Measurements from ENCODE around the gene HNRNPF.
A peak's percentile ranks its signal among the peaks of the same experiment; 100 is the strongest.

HNRNPF gene

GRCh38 chr10:43409385-43410109, 561 bp upstream of the HNRNPF start:
- DNase-seq (ENCODE audit: low spot score), result peak; percentile 41
- no peak for TF ChIP-seq CTCF (IDR thresholded peaks at IDR 0.05; ENCODE audit: borderline replicate concordance, control extremely low read depth, extremely low read depth, insufficient read depth, missing control alignments)
- in situ Hi-C loops (cut with MboI; ENCODE audit: low sequenced_read_pairs, unreplicated experiment), result no loop called here

GRCh38 chr10:43408331-43408709, 666 bp downstream of the HNRNPF start:
- in situ Hi-C loops (cut with MboI; ENCODE audit: low sequenced_read_pairs, unreplicated experiment), result no loop called here
- no peak for DNase-seq (ENCODE audit: low spot score)
- TF ChIP-seq CTCF (IDR thresholded peaks at IDR 0.05; ENCODE audit: borderline replicate concordance, control extremely low read depth, extremely low read depth, insufficient read depth, missing control alignments), result no peak

- in situ Hi-C loops (cut with MboI; ENCODE audit: low sequenced_read_pairs, unreplicated experiment), result no loop called here
- TF ChIP-seq CTCF (IDR thresholded peaks at IDR 0.05; ENCODE audit: borderline replicate concordance, control extremely low read depth, extremely low read depth, insufficient read depth, missing control alignments), result no peak
- peak; percentile 90 for DNase-seq (ENCODE audit: low spot score)
These were observed 1.2 kb downstream of the HNRNPF start for GRCh38 chr10:43407576-43408330.

GRCh38 chr10:43407148-43407575, 1.8 kb downstream of the HNRNPF start:
- in situ Hi-C loops (cut with MboI; ENCODE audit: low sequenced_read_pairs, unreplicated experiment), result no loop called here
- TF ChIP-seq CTCF (IDR thresholded peaks at IDR 0.05; ENCODE audit: borderline replicate concordance, control extremely low read depth, extremely low read depth, insufficient read depth, missing control alignments), result no peak
- peak; percentile 64 for DNase-seq (ENCODE audit: low spot score)

GRCh38 chr10:43404704-43405084, 4.3 kb downstream of the HNRNPF start:
- no peak for TF ChIP-seq CTCF (IDR thresholded peaks at IDR 0.05; ENCODE audit: borderline replicate concordance, control extremely low read depth, extremely low read depth, insufficient read depth, missing control alignments)
- in situ Hi-C loops (cut with MboI; ENCODE audit: low sequenced_read_pairs, unreplicated experiment), result loop anchor here (5.0 kb wide), 1 partner anchor 48 kb away; no protein-coding TSS in a partner anchor
- no peak for DNase-seq (ENCODE audit: low spot score)

GRCh38 chr10:43403911-43404703, 4.9 kb downstream of the HNRNPF start:
- DNase-seq (ENCODE audit: low spot score), result no peak
- in situ Hi-C loops (cut with MboI; ENCODE audit: low sequenced_read_pairs, unreplicated experiment), result loop anchor here (5.0 kb wide), 1 partner anchor 48 kb away; no protein-coding TSS in a partner anchor
- TF ChIP-seq CTCF (IDR thresholded peaks at IDR 0.05; ENCODE audit: borderline replicate concordance, control extremely low read depth, extremely low read depth, insufficient read depth, missing control alignments), result no peak

Data from GM13976 (cell line).